GM18870 (cell line): ENCODE data around the gene MYF6.

ENCODE experiments used
- ATAC-seq: cut with Tn5 transposase; IDR thresholded peaks from one replicate; pipeline ENCODE4 v1.9.1; 2021; ENCODE audit warnings: moderate library complexity; ENCODE audit not compliant: unreplicated experiment

MYF6 gene

DNA sequence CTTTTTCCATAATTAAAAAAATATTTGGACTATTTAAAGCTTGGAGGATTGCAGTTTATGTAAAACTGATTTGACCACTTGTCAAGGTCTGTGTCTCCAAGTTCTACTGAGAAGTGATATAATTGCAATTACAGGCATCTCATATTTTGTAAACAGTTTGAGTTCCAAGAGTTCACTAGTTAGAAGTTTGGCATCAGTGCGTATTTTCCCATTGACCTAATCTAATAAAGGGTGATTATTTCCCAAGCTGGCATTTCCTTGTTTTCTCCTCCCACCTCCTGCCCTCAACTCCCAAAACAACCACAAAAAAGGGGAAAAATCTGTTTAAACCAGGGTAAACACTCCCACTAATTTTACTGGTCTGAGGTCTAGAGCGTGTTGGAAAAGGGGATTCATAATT, 3.0 kb upstream of the MYF6 start:
- ATAC-seq = no peak

DNA sequence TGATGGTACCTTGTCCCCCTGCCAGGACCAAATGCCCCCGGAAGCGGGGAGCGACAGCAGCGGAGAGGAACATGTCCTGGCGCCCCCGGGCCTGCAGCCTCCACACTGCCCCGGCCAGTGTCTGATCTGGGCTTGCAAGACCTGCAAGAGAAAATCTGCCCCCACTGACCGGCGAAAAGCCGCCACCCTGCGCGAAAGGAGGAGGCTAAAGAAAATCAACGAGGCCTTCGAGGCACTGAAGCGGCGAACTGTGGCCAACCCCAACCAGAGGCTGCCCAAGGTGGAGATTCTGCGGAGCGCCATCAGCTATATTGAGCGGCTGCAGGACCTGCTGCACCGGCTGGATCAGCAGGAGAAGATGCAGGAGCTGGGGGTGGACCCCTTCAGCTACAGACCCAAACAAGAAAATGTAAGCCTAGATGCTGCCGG, 410 bp downstream of the MYF6 start:
- ATAC-seq = no peak

DNA sequence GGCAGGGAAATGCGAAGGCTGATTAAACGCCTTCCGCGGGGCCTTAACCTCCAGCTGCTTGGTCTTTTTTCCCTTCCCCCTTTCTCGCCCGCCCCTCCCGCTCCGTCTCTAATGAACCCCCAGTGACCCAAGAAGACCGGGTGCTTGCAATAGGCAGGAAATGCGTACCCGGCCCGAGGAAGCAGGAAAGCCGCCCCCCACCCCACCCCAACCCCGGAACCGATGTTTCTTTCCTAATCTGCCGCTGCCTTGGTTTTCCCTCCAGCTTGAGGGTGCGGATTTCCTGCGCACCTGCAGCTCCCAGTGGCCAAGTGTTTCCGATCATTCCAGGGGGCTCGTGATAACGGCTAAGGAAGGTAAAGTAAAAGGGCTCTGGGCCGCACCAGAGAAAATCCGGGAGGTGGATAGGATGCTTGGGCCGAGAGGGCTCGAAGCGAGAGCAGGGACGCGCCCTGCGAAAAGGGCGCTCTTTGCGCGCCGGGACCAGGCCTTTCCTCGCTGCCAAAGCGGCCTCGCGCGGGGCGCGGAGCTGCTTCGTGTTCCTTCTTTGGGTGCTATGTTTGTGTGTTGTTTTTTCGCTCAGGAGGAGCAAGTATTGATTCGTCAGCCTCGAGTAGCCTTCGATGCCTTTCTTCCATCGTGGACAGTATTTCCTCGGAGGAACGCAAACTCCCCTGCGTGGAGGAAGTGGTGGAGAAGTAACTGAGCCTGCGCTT, 983 bp downstream of the MYF6 start:
- ATAC-seq = no peak

DNA sequence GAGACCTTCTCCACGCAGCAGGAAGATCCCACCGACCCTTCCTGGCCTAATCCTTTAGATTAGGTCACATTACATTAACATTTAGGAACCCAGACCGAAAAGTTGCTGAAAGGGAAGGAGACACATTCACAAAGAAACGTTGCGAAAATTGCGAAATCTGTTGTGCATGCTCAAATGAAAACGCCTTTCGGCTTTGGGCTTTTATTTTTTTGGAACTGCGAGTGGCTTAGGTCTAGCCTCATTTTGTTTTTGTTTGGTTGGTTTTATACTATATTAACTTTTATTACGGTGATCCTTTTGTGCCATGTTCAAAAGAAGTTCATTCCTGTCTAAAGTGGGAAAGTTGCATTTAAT, 1.5 kb downstream of the MYF6 start:
- no peak for ATAC-seq

DNA sequence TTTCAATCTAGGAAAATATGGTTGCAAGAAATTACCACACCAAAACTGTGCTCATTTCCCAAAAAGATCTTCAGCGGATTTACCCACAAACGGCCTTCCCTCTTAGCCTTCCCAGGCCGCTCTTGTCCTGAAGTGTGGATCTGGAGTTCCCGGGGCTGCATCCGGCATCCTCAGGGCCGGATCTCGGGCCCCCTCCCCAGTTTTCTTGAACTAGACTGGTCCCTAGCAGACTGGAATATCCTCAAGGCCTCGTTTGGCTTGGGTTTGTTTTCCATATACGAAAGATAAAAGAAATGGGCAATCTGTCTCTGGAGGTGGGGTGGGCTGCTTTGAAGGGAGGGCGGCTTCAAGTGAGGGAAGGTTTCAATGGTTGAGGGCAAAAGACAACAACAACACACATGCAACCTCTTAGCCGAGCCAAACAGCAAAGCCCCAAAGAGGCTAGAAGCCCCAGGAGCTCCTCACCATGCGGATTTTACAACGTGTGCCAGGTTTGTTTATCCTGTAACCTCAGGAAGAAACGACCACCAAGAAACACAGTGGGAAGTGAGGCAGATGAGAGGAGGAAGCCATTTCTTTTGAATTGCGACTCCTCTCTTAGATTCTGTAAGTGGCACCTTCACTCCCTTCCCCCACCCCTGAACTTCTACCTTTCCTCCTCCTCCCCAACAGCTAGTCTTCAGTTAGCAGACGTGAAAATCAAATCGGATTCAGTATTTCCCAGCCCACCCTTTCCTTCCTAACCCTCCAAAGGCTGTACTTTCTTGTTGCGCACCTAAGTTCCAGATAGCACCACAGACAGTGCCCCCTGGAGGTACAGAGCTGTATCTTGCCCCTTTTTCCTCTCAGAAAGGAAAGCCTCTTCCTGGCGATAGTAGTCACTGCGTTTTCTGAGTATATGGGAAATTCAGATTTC, 2.6 kb downstream of the MYF6 start:
- peak; percentile 64 for ATAC-seq

DNA sequence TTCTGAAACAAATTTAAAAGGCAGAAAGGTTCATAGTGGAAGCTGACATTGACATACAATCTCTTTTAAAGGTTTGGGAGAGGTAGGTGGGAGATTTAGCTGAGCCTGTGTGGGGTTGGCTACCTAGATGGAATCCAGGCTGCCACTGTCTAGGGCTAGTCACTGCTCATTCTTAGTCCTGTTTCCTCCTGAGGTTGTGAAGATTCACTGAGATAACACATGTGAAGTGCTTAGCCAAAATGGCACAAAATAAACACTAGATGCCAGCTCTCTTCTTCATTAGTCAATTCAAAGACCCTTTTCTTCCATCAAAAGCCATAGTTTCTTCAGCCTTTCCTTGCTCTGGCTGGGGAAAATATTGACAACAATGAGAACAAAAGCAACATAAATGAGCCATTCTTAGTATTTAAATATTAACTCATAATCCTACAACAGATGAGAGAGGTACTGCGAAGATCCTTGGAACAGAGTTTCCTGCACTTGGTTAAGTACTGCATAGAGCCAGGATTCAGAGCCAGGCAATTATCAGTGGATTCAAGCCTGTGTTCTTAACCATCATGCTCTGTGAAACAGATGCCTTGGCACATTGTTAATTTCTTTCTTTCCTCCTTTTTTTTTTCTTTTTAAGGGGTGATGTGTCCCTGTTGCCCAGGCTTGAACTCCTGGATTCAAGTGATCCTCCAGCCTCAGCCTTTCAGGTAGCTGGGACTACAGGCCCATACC, 3.5 kb downstream of the MYF6 start:
- peak; percentile 29 for ATAC-seq

DNA sequence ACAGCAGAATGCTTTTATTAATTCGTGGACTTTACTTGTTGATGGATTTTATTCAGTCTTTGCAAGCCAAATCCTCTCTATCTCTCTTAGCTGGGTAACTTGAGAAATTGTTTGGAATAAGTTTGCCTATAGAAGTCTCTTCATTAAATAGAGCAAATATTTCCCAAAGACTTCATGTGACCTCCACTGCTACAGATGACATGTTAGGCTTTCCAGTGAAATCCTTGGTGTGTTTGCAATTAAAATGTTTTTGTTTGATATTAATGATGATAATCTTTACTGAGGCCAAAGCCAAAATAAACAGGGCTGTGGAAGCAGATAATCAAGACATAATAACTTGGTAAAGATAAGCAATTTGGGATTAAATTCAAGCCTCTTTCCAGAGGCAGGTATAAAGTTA, 4.4 kb downstream of the MYF6 start:
- no peak for ATAC-seq

DNA sequence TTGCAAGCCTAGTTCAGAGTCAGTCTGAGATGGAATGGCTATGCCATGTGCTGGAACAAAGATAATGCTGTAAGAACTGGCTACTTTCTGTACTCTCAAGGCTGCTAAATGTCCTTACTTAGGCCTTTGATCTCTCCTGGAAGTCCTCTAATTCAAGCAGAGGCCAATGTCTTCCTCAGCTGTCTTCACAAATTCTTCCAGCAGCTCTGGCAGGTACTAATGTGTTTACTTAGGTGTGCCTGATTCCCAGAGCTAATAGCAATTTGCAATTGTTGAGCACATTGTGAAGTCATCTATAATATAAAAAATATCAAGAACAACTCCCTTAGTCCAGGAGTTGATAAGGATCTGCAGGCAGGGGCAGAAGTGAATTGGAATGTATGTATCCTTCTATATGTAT, 5.4 kb downstream of the MYF6 start:
- no peak for ATAC-seq

DNA sequence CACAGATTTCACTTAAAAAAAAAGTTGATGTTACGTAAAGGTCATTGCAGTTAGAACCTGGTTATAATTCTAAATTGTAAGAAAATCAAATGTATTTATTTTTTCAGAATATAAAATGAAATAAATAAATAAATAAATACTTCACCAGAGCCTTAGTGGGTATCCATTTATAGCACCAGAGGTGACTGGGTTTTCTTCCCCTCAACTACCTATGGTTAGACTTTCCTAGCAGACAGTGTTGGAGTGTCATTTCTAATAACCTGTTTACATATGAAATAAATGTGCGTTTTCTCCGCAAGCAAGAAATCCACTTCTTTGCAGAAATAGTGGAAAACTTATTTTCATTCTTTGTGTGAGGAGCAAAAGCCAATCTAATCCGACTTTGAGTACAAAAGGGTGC, 6.0 kb downstream of the MYF6 start:
- ATAC-seq = no peak

DNA sequence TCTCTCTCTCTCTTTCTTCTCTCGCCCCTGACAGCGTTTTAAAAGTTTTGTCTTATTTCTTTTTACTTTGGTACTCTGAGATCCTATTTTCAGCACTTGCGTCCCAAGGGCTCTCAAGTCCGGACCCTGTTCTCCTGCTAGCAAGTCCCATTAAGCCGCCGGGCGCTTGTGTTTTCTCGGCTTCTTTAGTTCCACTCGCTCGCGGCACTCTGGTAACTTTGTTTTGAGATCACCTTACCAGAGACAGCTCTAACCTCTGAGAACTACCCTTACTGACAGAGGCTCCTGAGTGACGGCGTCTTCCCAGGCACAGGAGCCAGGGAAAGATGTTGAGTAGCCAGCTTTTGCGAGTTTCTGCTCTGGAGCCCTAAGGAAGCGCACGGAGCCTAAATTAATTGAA, 6.6 kb downstream of the MYF6 start:
- ATAC-seq = no peak

DNA sequence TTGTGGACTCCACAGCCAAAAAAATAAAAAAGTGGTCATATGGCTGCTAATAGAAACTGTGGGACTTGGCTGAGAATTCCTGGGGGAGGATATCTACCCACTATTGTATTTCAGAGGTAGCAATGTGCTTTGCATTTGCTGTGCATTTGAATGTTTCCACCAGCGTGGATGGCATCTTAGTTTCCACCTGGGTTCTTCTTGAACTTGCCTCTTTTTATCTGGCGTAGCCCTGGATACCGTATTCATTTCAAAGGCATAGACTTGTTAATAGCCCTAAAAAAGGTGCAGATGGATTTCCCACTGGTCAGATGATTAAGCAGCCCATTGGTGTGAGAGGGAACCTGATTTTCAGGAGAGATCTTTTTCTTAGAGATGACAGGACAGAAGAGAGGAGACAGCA, 7.4 kb downstream of the MYF6 start:
- ATAC-seq = no peak

DNA sequence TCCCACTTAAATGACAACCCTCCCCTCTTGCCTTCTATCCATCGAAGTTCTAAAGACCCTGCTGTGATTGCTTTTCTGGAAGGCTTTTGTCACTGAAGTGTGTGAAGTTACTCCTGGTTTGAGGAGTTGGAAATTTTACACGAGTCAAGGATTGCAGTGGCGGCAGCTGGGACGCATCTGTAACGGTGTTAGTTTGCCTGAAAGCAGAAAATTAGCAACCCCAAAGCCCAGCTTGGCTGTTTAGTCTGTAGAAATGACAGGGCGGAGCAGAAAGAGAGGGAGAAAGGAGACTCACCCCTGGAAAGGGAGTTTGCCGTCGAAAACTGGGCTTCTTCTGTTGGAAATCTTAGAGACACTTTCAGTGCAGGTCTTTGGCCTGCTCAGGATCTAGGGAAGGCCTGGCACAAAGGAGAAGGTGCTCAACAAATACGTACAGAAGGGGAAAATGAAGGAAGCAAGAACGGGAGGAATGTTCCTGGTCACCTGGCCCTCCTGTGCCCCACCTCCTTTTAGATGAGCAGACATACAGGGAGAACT, 8.3 kb downstream of the MYF6 start:
- no peak for ATAC-seq

DNA sequence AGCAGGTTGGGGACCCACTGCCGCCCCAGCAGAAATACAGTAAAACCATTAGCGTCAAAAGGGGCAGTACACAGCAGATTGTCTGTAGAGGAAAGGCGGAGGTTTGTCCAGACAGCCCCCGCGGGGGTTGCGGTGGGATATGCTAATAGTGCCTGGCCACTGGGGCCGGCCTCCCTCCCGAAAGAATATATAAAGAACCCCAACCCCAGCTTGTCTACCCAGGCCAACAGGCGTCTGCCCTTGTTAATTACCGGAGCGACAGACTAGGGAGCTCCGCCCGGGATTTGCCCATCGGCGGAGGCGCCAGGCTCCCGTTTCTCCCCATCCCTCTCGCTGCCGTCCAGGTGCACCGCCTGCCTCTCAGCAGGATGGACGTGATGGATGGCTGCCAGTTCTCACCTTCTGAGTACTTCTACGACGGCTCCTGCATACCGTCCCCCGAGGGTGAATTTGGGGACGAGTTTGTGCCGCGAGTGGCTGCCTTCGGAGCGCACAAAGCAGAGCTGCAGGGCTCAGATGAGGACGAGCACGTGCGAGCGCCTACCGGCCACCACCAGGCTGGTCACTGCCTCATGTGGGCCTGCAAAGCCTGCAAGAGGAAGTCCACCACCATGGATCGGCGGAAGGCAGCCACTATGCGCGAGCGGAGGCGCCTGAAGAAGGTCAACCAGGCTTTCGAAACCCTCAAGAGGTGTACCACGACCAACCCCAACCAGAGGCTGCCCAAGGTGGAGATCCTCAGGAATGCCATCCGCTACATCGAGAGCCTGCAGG, 9.4 kb downstream of the MYF6 start, which contains the start of gene MYF5:
Gene MYF5, plus strand, starts transcription at position 217 of the 774 bp plus-strand sequence. Its CDS starts 152 bp downstream, at position 369.
- no peak for ATAC-seq

DNA sequence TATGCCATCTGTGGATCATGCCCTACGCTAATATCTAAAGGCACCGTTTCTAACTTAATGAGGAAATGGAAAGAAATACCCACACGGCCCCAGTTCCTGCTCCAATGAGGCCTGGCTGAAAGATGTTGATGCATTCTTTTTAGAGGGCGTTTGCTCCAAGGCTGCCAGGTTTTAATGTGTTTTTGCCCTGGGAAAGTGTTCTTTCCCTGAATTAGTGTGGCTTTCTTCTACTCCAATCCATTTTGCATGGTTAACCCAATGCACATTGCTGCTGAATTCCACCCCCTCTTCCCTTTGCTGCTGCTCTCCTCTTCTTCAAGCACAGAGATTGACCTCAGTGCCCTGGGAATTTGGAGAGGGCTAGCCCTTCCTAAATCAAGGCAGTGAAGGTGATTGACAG, 10.4 kb downstream of the MYF6 start:
- ATAC-seq = no peak

DNA sequence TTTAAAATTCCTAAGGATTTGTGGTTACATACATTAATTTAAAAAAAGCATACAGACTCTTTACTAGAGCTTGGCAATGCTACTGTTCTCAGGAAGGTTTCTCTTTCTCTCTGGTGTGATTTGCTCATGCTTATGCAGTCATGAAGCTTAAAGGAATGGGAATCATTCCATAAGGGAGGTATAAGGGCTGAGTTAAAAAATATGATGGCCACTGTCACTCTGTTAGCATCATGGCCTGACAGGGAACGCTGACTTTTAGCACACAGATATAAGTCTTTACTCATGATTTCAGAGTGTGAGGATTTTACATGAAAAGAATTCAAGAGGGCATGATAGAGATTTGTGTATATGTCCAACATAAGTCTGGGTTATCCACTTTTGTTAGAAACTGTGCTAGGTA, 13.1 kb downstream of the MYF6 start:
- no peak for ATAC-seq

DNA sequence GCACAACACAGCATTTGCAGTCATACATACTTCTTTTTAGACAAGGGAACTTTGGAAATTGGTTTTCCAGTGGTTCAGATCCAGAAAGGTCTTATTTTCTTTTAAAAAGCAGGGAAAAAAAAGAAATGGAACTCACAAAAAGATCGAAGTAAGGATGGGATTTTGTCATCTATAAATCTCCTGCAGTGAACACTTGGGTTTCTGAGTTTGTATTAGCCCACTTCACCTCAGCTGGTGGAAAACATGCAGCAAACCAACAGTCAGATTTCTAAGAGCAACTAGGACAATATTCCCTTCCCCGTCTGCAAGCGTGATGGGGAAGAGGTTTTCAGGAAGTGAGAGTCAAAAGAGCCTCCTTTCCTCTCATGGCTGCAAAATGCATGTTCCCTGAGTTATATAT, 13.9 kb downstream of the MYF6 start:
- no peak for ATAC-seq

DNA sequence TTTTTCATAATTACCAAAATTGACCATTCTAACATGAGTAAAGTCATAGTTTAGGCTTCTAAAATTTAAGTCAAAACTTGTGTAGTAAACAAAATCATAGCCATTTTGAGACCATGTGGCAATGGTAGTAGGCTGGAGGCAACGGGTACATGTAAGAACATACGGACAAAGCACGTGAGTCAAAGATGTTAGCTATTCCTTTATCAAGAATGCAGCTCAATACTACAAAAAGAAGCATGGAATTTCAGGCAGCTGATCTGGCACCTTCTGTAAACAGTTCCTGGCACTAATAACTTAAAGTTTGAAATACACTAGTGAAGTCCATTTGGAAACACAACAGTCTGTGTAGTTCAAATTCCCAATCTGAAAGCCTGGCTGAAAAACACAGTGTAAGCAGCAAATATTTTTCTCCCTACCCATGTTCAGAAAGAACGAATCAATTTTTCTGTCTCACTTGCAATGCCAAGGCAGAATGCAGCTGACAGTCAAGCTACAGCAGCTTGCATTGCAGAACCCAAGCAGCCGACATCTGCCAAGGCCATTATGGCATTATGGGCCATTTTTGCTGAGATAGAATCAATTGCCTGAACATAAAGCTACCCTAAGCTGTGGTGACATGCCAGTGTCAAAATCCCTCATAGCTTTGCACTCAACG, 38.5 kb downstream of the MYF6 start:
- no peak for ATAC-seq

DNA sequence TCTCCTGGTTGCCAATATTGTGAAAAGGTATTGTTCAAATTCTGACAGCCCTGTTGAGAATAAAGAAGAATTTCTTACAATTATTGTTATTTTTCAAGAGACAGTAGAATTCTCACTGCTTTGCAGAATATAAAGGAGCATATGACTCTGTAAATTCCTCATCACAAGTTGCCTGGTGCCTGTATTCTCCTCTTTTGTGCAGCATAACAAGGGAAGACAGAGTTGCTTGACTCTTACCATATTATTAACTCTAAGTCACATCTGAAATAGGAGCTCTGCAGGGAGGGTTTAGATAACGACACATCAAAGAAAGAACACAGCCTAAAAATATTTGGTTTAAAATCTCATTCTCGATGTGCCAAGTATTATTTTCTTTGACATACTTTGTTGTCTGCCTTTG, 40.4 kb downstream of the MYF6 start:
- no peak for ATAC-seq

DNA sequence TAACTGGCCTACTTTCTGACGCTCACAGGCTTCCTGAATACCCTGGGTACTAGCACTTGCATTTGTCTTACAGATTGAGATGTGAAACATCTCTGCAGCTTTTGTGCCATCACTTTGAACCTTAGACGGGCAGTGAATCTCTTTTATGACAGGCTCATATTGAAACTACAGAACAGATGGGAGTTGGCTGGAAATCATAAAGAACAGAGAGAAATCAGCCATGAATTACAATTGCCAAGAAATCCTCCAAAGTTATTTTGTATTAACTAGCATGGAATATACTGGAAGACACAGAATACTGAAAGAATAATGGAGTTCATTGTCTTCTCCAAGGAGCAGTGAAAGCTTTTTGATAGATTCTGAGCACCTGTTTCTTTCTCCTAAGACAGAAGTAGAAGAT, 42.0 kb downstream of the MYF6 start:
- no peak for ATAC-seq

DNA sequence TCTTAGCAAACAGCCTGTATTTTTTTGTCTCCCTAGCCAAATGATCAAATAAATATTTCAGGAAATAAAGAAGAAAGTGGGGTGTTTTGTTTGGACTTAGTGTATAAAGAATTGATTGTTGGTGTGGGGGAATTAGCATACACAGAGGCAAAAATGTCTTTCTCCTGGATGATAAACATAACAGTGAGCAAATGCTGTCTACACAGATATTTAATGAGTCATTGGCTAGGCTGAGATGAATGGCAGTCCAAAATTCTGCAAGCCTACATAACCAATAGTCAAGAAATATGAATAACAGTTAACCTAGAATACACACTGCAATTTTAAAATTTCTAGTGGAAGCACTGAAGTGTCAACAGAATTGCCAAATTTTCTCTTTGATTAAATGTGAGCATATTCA, 45.0 kb downstream of the MYF6 start:
- no peak for ATAC-seq
